Astrocyte of the cerebellum (primary cell): ENCODE measurements around the gene RPS6KA5.

Experiments used
- DNase-seq: peaks from one replicate; pipeline ENCODE4 v3.0.0-alpha.2; 2011; ENCODE audit warnings: low read depth
- H3K4me3 ChIP-seq: 2 replicates; pipeline ENCODE4 v1.5.1; 2011; ENCODE audit warnings: mild to moderate bottlenecking, low read depth, low read length, moderate library complexity
- CTCF ChIP-seq: IDR thresholded peaks from 2 replicates; pipeline ENCODE4 v1.5.1; 2012; ENCODE audit warnings: low read length, low read depth, moderate library complexity, mild to moderate bottlenecking; ENCODE audit errors: missing control alignments
- in situ Hi-C: cut with HindIII; loops from 2 replicates; pipeline ENCODE4 v1.10.0; 2017; ENCODE audit warnings: low sequenced_read_pairs

The RPS6KA5 gene

GRCh38 chr14:90900476-90901083, 159.9 kb downstream of the RPS6KA5 start:
- no peak overlapping the region for H3K4me3 ChIP-seq
- in situ Hi-C loops = no loop called here
- TF ChIP-seq CTCF = no peak
- DNase-seq = no peak

GRCh38 chr14:90897022-90897421, 163.4 kb downstream of the RPS6KA5 start:
- TF ChIP-seq CTCF = no peak
- in situ Hi-C loops = no loop called here
- no peak for DNase-seq
- no peak overlapping the region for H3K4me3 ChIP-seq

- no peak for TF ChIP-seq CTCF
- in situ Hi-C loops = no loop called here
- H3K4me3 ChIP-seq = no peak overlapping the region
- no peak for DNase-seq
These were observed 166.2 kb downstream of the RPS6KA5 start for GRCh38 chr14:90894241-90894640.

- TF ChIP-seq CTCF = no peak
These were observed 166.9 kb downstream of the RPS6KA5 start for GRCh38 chr14:90893510-90893909.

GRCh38 chr14:90892970-90893369, 167.5 kb downstream of the RPS6KA5 start:
- DNase-seq = no peak
- no peak overlapping the region for H3K4me3 ChIP-seq
- no peak for TF ChIP-seq CTCF
- in situ Hi-C loops = no loop called here

More at GRCh38 chr14:90893510-90893909, 166.9 kb downstream of the RPS6KA5 start:
- no peak overlapping the region for H3K4me3 ChIP-seq
- in situ Hi-C loops = no loop called here
- no peak for DNase-seq

- no peak for TF ChIP-seq CTCF
- in situ Hi-C loops = no loop called here
- H3K4me3 ChIP-seq = no peak overlapping the region
- no peak for DNase-seq
These were observed 169.1 kb downstream of the RPS6KA5 start for GRCh38 chr14:90891326-90891725.
